ENCODE measurements around the gene UNC13D.

DNA sequence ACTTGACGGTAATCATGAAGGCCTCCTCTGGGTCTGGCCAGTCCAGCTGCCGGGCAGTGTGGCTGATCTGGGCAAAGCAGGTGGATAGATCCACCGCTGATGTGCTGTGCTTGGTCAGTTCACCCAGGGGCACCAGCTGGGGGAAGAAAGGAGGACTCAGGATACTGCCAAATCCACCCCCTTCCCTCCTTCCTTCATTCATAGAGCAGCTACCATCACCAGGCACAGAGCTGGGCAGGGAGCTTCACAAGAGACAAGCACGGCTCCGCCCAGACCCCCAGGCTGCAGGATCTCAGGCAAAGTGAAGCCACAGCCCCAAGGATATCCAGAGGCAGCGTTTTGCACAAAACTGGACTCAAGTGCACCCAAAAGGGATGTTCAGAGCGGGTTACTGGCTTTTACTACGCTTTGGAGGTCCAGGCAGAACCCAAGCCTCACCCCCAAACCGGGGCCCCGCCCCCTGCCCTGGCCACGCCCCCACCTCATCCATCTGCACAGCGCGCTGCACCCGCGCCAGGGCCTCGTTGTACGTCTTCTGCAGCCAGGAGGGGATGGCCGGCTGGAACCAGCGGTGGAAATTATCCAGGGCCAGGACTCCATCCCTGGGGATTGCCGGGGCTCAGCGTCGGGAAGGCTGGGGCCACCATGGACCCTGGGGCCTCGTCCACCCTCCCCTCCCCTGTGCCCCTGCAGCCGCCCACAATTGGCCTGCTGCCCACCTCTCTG is 9.1 kb downstream of the UNC13D start:
- TF ChIP-seq POLR2A (IDR thresholded peaks at IDR 0.05) (no peak), CTCF (IDR thresholded peaks at IDR 0.05) (no peak), EP300 (IDR thresholded peaks at IDR 0.05) (no peak), POLR2AphosphoS5 (IDR thresholded peaks at IDR 0.05) (no peak)

All from sigmoid colon (tissue), 4 donors.